GM20000 (cell line): ENCODE data around the gene KAT2A.

Experiments
- DNase-seq: peaks from one replicate; pipeline ENCODE4 v3.0.0; 2012; ENCODE audit warnings: low spot score
- CTCF ChIP-seq: IDR thresholded peaks from 2 replicates; pipeline ENCODE4 v1.5.1; 2012; ENCODE audit warnings: mild to moderate bottlenecking, control low read depth; ENCODE audit errors: extremely low read depth, missing control alignments

The KAT2A gene

GRCh38 chr17:42072323-42073187, 48.6 kb downstream of the KAT2A start:
- TF ChIP-seq CTCF: no peak
- no peak for DNase-seq

- DNase-seq: no peak
- no peak for TF ChIP-seq CTCF
These were observed 49.4 kb downstream of the KAT2A start for GRCh38 chr17:42071810-42072209.

GRCh38 chr17:42068979-42069378, 52.2 kb downstream of the KAT2A start:
- no peak for TF ChIP-seq CTCF
- no peak for DNase-seq

GRCh38 chr17:42067371-42068091, 53.6 kb downstream of the KAT2A start:
- TF ChIP-seq CTCF: peak; percentile 79
- DNase-seq: peak; percentile 79

- DNase-seq: no peak
- no peak for TF ChIP-seq CTCF
These were observed 56.0 kb downstream of the KAT2A start for GRCh38 chr17:42065201-42065600.
